BLaER1 treated with 17β-estradiol and CSF1 and Interleukin-3, amounts not matched to agents 10 nM and 100 nM (cell line): ENCODE results near the gene GJA10.

Experiments used
- H3K27ac ChIP-seq, 11 experiments: shearing (Covaris generic); formaldehyde crosslinking; 2 replicates each; pipeline ENCODE4 v1.8.1; 2022
- H3K27me3 ChIP-seq, 11 experiments: shearing (Covaris generic); formaldehyde crosslinking; 2 replicates each; pipeline ENCODE4 v1.8.1; 2022
- H3K36me3 ChIP-seq, 11 experiments: shearing (Covaris generic); formaldehyde crosslinking; 2 replicates each; pipeline ENCODE4 v1.8.1; 2022
- H3K4me1 ChIP-seq, 10 experiments: shearing (Covaris generic); formaldehyde crosslinking; 2 replicates each; pipeline ENCODE4 v1.8.1; 2022
- H3K4me2 ChIP-seq, 11 experiments: shearing (Covaris generic); formaldehyde crosslinking; 2 replicates each; pipeline ENCODE4 v1.8.1; 2022
- H3K4me3 ChIP-seq, 10 experiments: shearing (Covaris generic); formaldehyde crosslinking; 2 replicates each; pipeline ENCODE4 v1.8.1; 2022
- H3K9ac ChIP-seq, 11 experiments: shearing (Covaris generic); formaldehyde crosslinking; 2 replicates each; pipeline ENCODE4 v1.8.1; 2022
- H3K9me3 ChIP-seq, 11 experiments: shearing (Covaris generic); formaldehyde crosslinking; replicated peaks in 1 of 11; 2 replicates each; pipeline ENCODE4 v1.8.1; 2022
- H4K20me1 ChIP-seq, 11 experiments: shearing (Covaris generic); formaldehyde crosslinking; 2 replicates each; pipeline ENCODE4 v1.8.1; 2022
- Cebpa-rat ChIP-seq, 11 experiments: shearing (Covaris generic); IDR thresholded peaks; 2 replicates each; pipeline ENCODE4 v1.8.1; 2022

Gene GJA10

GRCh38 chr6:89940225-89941027 lies 46.2 kb downstream of the GJA10 start:
- no peak for TF ChIP-seq Cebpa-rat (IDR thresholded peaks at IDR 0.05)
- peaks cover 0 to 24% (median 0%) of the 10 kb centered on the region in 11 experiments; a peak in 2 of 22 replicates for H4K20me1 ChIP-seq
- H3K4me2 ChIP-seq, result no peak overlapping the region
- H3K9ac ChIP-seq, result no peak overlapping the region
- no peaks in the 10 kb centered on the region for H3K27me3 ChIP-seq
- no peak overlapping the region for H3K4me3 ChIP-seq
- H3K36me3 ChIP-seq, result peaks cover 0 to 47% (median 0%) of the 10 kb centered on the region in 11 experiments; a peak in 11 of 22 replicates
- H3K9me3 ChIP-seq, result no peaks in the 10 kb centered on the region; a peak in 1 of 22 replicates
- no peaks in the 10 kb centered on the region for H3K4me1 ChIP-seq
- H3K27ac ChIP-seq, result no peak overlapping the region

GRCh38 chr6:89941031-89941762 lies 46.9 kb downstream of the GJA10 start:
- H3K36me3 ChIP-seq, result peaks cover 0 to 42% (median 0%) of the 10 kb centered on the region in 11 experiments; a peak in 10 of 22 replicates
- peaks cover 0 to 24% (median 0%) of the 10 kb centered on the region in 11 experiments; a peak in 2 of 22 replicates for H4K20me1 ChIP-seq
- H3K9me3 ChIP-seq, result no peaks in the 10 kb centered on the region; a peak in 1 of 22 replicates
- H3K9ac ChIP-seq, result no peak overlapping the region
- H3K4me3 ChIP-seq, result no peak overlapping the region
- no peaks in the 10 kb centered on the region for H3K4me1 ChIP-seq
- no peak overlapping the region for H3K4me2 ChIP-seq
- no peaks in the 10 kb centered on the region for H3K27me3 ChIP-seq
- no peak for TF ChIP-seq Cebpa-rat (IDR thresholded peaks at IDR 0.05)
- no peak overlapping the region for H3K27ac ChIP-seq

GRCh38 chr6:89941763-89942497 lies 47.7 kb downstream of the GJA10 start:
- TF ChIP-seq Cebpa-rat (IDR thresholded peaks at IDR 0.05), result no peak
- no peak overlapping the region for H3K4me3 ChIP-seq
- no peaks in the 10 kb centered on the region for H3K27me3 ChIP-seq
- H4K20me1 ChIP-seq, result peaks cover 0 to 24% (median 0%) of the 10 kb centered on the region in 11 experiments; a peak in 2 of 22 replicates
- no peaks in the 10 kb centered on the region for H3K4me1 ChIP-seq
- no peak overlapping the region for H3K9ac ChIP-seq
- no peaks in the 10 kb centered on the region; a peak in 1 of 22 replicates for H3K9me3 ChIP-seq
- H3K27ac ChIP-seq, result no peak overlapping the region; a peak in 1 of 22 replicates
- peaks cover 0 to 39% (median 1%) of the 10 kb centered on the region in 11 experiments; a peak in 10 of 22 replicates for H3K36me3 ChIP-seq
- no peak overlapping the region for H3K4me2 ChIP-seq

GRCh38 chr6:89942601-89943000 lies 48.3 kb downstream of the GJA10 start:
- no peak overlapping the region for H3K4me3 ChIP-seq
- H3K9ac ChIP-seq, result no peak overlapping the region
- peaks cover 0 to 35% (median 5%) of the 10 kb centered on the region in 11 experiments; a peak in 9 of 22 replicates for H3K36me3 ChIP-seq
- peaks cover 0 to 24% (median 0%) of the 10 kb centered on the region in 11 experiments; a peak in 2 of 22 replicates for H4K20me1 ChIP-seq
- H3K9me3 ChIP-seq, result no peaks in the 10 kb centered on the region; a peak in 1 of 22 replicates
- no peaks in the 10 kb centered on the region for H3K27me3 ChIP-seq
- no peak for TF ChIP-seq Cebpa-rat (IDR thresholded peaks at IDR 0.05)
- no peak overlapping the region for H3K4me2 ChIP-seq
- H3K27ac ChIP-seq, result peak overlapping the region in 1 of 11 experiments; percentile 25; a peak in 1 of 22 replicates
- H3K4me1 ChIP-seq, result no peaks in the 10 kb centered on the region

- no peaks in the 10 kb centered on the region for H3K4me1 ChIP-seq
- H4K20me1 ChIP-seq, result peaks cover 0 to 24% (median 0%) of the 10 kb centered on the region in 11 experiments; a peak in 2 of 22 replicates
- no peak overlapping the region; a peak in 1 of 22 replicates for H3K27ac ChIP-seq
- H3K9me3 ChIP-seq, result no peaks in the 10 kb centered on the region; a peak in 1 of 22 replicates
- H3K36me3 ChIP-seq, result peaks cover 0 to 44% (median 5%) of the 10 kb centered on the region in 11 experiments; a peak in 12 of 22 replicates
- no peaks in the 10 kb centered on the region for H3K27me3 ChIP-seq
- H3K4me2 ChIP-seq, result no peak overlapping the region
- no peak for TF ChIP-seq Cebpa-rat (IDR thresholded peaks at IDR 0.05)
- no peak overlapping the region for H3K4me3 ChIP-seq
- no peak overlapping the region for H3K9ac ChIP-seq
Measured at GRCh38 chr6:89944181-89944755, 50.0 kb downstream of the GJA10 start.

GRCh38 chr6:89944826-89945407 lies 50.6 kb downstream of the GJA10 start:
- H3K4me2 ChIP-seq, result no peak overlapping the region
- no peak overlapping the region for H3K9ac ChIP-seq
- no peaks in the 10 kb centered on the region for H3K4me1 ChIP-seq
- no peaks in the 10 kb centered on the region for H3K27me3 ChIP-seq
- peaks cover 0 to 24% (median 0%) of the 10 kb centered on the region in 11 experiments; a peak in 2 of 22 replicates for H4K20me1 ChIP-seq
- H3K36me3 ChIP-seq, result peaks cover 0 to 51% (median 10%) of the 10 kb centered on the region in 11 experiments; a peak in 13 of 22 replicates
- H3K4me3 ChIP-seq, result no peak overlapping the region
- H3K27ac ChIP-seq, result no peak overlapping the region
- no peaks in the 10 kb centered on the region; a peak in 1 of 22 replicates for H3K9me3 ChIP-seq
- TF ChIP-seq Cebpa-rat (IDR thresholded peaks at IDR 0.05), result no peak
